GM12874 (cell line): ENCODE measurements around the gene HS6ST2.

ENCODE experiments used
- TF ChIP-seq, protein P1 (sequence below): IDR thresholded peaks from 2 replicates; pipeline ENCODE4 v1.5.1; 2011; ENCODE audit warnings: low read depth, mild to moderate bottlenecking, control low read depth, low read length, moderate library complexity; ENCODE audit not compliant: insufficient read depth

The HS6ST2 gene

GRCh38 chrX:132883358-132883915, 75.0 kb downstream of the HS6ST2 start:
- TF ChIP-seq, protein P1, sequence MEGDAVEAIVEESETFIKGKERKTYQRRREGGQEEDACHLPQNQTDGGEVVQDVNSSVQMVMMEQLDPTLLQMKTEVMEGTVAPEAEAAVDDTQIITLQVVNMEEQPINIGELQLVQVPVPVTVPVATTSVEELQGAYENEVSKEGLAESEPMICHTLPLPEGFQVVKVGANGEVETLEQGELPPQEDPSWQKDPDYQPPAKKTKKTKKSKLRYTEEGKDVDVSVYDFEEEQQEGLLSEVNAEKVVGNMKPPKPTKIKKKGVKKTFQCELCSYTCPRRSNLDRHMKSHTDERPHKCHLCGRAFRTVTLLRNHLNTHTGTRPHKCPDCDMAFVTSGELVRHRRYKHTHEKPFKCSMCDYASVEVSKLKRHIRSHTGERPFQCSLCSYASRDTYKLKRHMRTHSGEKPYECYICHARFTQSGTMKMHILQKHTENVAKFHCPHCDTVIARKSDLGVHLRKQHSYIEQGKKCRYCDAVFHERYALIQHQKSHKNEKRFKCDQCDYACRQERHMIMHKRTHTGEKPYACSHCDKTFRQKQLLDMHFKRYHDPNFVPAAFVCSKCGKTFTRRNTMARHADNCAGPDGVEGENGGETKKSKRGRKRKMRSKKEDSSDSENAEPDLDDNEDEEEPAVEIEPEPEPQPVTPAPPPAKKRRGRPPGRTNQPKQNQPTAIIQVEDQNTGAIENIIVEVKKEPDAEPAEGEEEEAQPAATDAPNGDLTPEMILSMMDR, result no peak

DNA sequence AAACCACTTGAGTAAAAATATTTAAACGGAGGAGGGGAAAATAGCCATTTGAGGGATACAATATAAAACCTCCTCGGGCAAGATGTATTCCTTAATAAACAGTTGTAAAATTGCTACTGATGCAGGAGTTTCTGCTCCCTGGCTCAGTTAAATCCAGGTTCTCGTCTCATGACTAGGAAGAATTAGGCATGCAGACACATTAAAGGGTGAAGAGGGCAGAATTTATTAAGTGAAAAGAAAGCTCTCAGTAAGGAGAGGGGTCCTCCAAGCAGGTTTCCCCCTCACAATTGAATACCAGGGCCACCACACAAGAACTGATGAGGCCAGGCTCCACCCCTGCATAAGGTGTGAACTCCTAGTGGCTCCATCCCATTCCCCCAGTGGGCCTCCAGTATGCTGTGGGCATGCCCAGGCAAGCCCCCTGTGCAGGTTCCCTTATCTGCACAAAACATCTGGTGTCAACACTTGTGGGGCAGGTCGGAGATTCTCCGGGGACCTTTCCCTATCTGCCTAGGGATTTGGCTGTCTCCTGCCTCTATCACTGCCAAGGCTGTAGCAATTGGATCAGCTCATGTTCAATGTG, 80.4 kb downstream of the HS6ST2 start:
- TF ChIP-seq, protein P1, result no peak

DNA sequence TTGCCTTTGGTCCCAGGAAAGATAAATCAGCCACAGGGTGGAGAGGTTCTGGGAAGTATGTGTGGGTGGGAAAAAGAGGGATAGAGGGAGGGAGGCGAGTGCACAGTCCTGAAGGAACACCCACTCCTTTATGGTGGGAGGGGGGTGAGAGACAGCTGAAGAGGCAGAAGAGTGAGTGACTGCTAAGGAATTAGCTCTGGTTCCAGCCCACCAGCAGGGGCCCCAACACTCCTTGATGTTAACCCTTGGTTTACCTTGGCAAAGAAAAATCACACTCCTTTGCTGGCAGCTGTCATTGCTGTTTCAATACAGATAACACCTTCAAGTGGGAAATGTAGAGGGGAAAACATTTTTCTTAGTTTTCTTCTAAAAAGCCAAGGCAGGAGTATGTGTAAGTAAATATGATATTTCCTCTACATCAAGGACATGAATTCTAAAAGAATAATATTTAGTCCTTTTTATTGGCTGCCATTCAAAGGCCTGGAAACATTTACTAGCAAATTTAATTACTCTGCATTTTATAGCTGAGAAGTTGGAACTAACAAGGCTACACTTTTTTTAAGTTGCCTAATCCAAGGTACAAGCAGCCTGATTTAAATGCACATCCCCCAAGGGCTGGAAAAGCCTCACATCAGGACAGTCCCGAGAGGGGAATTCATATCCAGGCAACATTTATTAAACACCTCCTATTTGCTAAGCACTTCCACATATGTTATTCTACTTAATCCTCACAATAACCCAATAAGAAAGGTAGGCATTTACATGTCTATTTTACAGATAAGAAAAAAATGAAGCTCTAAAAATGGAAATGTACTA, 81.7 kb downstream of the HS6ST2 start:
- TF ChIP-seq, protein P1, result no peak

- TF ChIP-seq, protein P1, result no peak
These were observed 82.5 kb downstream of the HS6ST2 start for GRCh38 chrX:132875650-132876522.

DNA sequence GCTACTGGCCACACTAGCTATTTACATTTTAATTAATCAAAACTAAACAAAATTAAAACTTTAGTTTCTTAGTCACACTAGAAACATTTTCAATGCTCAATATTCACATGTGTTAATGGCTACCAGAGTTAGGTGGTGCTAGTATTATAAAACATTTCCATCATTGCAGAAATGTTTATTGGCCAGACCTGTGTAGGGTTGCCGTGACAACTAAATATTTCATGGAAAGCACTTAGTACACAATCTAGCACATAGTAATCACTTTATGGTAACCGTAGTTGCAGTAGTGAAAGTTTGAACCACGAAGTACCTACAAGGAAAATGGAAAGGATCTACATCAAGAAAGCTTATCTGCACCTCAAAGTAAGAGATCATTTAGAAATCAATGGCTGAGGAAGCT, 95.9 kb downstream of the HS6ST2 start:
- TF ChIP-seq, protein P1, result no peak

- TF ChIP-seq, protein P1, result no peak
These were observed 97.4 kb downstream of the HS6ST2 start for GRCh38 chrX:132861076-132861475.

DNA sequence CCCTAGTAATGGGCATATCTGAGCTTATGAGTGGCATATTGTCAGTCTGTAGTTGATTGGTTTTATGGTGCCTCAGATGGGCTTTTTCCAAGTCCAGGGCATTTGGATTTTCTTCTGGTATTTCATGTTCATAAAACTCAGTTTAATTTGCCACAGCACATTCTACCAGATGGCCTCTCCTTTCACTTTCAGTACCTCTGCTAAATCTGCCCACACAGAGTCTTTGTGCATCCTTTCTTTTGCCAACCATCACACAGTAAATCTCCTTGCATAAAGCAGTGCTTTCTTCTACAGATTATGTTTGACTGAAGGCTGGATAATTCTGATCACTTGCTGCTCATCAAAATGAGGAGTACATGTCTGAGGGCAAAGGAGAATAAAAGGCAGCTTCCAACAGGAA, 98.2 kb downstream of the HS6ST2 start:
- TF ChIP-seq, protein P1, result no peak
